ENCODE measurements around the gene MCRIP1.

Gene MCRIP1

GRCh38 chr17:81860756-81861568, 27.9 kb upstream of the MCRIP1 start:
- peak; percentile 100 for DNase-seq (ENCODE audit: low spot score)

DNA sequence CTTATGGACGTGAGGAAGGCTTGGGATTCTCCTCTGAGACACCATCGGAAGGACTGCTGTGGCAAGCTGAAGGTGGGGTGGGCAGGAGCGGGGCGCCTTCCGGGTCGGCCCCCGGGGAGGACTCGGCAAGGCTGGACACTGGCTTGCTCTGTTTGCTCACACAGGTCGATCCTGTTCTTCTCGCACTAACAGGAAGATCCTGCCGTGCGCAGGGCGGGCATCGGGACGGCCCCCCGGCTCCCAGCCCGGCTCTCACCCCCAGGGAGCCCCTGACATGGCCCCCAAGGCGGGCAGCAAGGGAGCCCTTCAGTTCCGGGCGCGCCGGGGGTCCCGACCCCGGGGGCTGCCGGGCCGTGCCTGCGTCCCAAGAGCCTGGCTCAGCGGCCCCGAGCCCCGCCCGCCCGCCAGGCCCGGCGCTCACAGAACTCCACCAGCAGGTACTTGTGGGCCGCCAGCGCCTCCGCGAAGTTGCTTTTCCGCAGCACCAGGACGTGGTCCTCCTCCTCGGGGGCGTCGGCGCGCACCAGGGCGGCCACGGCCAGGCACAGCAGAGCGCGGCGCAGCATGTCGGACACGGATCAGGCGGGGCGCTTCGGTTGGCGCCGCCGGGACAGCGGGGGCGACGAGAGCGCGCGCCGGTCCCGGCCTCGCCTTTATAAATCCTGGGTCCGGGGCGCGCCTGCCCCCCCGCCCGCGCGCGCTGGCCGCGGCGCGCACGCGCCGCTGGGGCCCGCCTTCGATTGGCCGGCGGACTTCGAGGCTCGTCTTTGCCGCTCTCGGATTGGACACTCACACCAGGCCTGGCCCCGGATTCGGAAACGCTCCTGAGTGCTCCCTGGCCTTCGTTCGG, 27.0 kb upstream of the MCRIP1 start, which contains the start of gene P4HB:
P4HB (minus strand) TSS at position 630 of the 850 bp plus-strand sequence; CDS start at position 566, 64 bp downstream.
- no peak for DNase-seq (ENCODE audit: low spot score)

GRCh38 chr17:81858967-81859905, 26.1 kb upstream of the MCRIP1 start:
- no peak for DNase-seq (ENCODE audit: low spot score)

DNA sequence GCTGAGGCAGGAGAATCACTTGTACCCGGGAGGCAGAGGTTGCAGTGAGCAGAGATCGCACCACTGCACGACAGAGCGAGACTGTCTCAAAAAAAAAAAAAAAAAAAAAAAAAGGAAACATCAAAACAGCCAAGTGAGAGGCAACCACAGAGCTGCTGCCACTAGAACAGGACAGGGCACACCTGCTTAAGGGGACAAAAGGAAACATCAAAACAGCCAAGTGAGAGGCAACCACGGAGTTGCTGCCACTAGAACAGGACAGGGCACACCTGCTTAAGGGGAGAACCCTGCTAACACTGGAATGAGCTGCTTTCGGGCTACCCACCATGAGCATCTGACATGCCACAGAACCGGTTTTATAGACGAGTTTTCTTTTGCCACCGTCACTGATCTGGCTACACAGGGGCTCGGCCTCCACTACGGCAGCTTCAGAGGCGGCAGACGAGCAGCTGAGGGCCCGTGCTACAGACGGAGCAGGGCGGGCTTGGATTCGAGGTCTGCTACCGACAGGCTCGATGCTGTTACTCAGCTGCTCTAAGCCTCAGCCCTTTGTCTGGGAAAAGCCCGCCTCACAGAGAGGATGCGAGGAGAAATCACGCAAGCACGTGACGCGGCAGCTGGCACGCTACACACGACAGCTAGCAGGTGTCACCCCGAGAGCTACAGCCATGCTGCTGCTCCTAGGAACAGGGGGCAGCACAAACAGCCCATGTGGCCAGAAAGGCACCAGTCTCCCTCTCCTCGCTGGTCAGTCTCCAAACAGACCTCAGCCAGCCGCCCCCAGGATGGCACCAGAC, 25.3 kb upstream of the MCRIP1 start:
- no peak for DNase-seq (ENCODE audit: low spot score)

DNA sequence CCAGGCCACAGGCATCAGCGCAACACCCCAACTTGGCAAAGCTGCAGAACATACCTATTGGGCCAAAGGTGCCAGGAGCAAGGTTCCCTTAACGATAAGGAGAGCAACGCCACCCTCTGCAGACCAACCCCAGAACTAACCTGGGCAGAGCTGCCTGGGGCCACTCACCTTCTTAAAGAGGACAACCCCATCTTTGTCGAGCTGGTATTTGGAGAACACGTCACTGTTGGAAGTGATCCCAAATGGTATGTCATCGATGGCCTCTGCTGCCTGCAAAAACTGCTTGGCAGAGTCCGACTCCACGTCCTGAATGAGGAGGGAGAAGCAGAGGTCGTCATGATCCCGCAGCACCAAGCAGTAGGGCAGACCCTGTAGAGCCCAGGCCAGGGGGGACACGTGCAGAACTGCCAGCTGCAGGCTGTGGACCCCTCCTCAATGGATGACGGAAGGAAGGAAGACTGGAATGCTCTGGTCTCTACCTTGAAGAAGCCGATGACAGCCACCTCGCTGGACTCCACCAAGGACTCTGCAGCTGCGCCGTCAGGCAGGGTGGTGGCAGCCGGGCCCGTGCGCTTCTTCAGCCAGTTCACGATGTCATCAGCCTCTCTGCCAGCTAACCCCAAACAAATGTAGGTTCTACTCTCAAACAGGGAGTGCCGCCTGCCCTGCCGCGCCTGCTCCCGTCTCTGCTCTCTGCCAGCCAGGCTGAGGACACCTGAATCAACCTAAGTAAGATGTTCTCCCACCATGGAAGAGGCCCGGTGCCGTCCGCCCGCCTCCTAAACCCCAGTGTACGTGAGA, 22.1 kb upstream of the MCRIP1 start:
- no peak for DNase-seq (ENCODE audit: low spot score)

DNA sequence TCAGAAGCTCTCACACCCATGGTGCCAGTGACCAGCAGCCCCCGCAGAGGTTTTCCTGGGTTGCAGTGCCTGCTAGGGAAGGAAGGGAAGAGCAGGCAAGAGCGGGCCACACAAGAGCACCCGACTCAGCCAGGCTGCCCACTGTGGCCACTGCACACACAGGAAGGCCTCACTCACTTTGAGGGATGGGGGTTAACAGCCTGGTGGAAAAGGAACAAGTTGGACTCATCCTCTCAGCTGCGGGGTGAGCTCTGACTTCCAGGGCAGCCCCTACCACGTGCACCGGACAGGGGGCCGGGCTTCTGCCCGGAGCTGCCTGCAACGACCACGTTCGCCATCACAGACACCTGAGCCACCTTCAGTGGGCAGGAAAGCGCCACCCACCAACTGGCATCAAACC, 19.1 kb upstream of the MCRIP1 start:
- no peak for DNase-seq (ENCODE audit: low spot score)

- no peak for DNase-seq (ENCODE audit: low spot score)
These were observed 18.3 kb upstream of the MCRIP1 start for GRCh38 chr17:81851423-81851822.

DNA sequence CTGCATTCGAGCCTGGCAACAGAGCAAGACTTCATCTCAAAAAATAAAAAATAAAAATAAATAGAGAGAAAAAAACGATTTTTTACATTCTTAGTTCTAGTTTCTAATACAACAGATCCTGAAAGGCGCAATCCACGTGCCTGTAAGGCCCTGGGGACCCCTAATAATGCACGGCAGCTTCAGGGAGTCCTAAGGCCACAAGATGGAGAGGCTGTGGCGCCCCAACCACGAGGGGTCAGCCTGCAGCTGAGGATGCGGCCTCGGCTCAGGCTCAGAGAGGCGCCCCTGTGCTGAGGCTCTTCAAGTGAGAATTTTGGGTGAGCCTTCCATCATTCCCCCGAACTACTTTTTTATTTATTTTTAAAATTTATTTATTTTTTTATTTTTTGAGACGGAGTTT, 16.4 kb upstream of the MCRIP1 start:
- no peak for DNase-seq (ENCODE audit: low spot score)

DNA sequence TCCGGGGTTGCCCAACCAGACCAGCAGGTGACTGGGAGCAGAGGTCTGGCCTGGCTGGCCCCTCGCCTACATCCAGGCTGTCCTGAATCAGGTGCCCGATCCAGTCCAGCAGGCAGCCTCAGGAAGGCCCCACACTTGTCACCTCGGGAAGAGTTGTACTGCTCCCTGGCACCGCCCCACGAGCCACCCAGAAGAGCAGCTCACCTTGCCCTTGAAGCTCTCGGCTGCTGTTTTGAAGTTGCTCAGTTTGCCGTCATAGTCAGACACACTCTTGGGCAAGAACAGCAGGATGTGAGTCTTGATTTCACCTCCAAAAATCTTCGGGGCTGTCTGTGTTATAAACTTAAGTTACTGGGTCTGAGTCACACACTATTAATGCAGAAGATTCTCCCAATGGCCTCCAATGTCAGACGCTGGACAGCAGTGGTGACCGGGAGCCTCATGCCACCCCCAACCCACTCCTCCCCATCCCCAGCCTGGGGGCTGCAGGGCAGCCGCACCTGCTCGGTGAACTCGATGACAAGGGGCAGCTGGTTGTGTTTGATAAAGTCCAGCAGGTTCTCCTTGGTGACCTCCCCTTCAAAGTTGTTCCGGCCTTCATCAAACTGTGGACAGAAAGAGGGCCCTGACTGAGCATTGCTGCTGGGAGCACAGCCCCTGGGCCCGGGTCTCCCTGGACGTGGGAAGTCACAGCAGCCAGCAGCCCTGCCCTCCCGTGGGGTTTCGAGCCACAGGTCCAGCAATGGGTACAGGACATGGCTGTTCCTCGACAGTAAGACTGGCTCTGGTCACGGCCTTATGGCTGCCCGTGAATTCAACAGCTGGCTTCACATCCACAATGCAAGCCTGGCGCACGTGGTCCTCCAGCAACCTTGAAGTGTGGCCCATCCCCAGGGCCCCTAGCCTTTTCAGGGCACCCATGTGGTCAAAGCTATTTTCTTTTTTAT, 13.9 kb upstream of the MCRIP1 start:
- DNase-seq (ENCODE audit: low spot score) = no peak

- no peak for DNase-seq (ENCODE audit: low spot score)
These were observed 13.0 kb upstream of the MCRIP1 start for GRCh38 chr17:81845881-81846742.

DNA sequence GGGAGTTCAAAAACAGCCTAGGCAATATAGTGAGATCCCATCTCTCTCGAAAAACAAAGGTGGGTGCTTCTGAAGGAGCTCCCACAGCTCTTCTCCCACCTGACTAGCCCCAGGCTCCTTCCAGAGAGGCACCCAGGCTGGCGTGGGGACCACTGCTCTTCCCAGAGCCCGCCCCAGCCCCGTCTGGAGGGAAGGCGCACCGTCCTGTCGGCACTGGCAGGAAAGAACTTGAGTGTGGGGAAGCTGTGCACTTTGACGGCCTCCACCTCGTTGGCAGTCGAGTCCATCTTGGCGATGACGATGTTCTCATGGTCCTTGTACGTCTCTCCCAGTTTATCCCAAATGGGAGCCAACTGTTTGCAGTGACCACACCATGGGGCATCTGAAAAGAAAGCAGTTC, 12.3 kb upstream of the MCRIP1 start:
- DNase-seq (ENCODE audit: low spot score) = no peak

DNA sequence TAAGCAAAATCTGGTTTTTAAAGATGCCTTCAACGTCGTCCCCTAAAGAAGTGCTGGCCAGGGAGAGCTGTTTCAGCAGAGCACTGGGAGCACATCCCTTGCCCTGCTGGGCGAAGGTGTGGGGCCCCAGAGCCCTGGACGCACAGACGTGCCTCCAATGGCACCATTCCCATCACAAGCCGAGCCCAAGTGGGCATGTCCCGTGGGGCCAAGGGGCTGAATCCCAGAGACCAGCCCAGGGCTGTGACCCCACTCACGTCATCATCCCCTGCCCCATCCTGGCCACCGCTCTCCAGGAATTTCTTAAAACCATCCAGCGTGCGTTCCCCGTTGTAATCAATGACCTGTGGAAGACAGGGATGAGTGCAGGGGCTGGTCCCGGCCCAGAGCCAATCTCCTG, 11.8 kb upstream of the MCRIP1 start:
- no peak for DNase-seq (ENCODE audit: low spot score)

DNA sequence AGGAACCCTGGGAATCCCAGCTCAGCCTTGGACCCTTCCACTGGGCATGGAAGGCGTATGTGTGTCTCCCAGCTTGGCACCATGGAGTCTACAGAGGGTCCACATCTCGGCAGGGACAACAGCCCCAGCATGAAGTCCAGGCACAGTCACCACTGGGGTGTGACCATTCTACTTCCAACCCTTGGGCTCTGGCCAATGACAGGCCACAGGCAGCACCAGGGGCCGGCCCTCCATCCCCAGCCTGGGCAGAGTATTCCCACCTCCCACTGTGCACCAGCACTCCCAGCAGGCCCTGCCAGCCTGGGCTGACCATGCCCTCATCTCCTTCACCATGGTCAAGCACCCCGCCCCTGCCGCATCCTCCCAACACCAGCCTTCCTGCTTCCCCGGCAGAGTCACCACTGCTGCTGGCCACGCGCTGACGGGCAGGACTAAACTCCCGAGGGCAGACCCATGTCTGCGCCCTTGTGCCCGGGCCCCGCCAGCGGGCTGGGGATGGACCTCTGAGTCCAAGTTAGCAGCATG, 11.3 kb upstream of the MCRIP1 start:
- no peak for DNase-seq (ENCODE audit: low spot score)

- no peak for DNase-seq (ENCODE audit: low spot score)
These were observed 10.7 kb upstream of the MCRIP1 start for GRCh38 chr17:81843713-81844326.

DNA sequence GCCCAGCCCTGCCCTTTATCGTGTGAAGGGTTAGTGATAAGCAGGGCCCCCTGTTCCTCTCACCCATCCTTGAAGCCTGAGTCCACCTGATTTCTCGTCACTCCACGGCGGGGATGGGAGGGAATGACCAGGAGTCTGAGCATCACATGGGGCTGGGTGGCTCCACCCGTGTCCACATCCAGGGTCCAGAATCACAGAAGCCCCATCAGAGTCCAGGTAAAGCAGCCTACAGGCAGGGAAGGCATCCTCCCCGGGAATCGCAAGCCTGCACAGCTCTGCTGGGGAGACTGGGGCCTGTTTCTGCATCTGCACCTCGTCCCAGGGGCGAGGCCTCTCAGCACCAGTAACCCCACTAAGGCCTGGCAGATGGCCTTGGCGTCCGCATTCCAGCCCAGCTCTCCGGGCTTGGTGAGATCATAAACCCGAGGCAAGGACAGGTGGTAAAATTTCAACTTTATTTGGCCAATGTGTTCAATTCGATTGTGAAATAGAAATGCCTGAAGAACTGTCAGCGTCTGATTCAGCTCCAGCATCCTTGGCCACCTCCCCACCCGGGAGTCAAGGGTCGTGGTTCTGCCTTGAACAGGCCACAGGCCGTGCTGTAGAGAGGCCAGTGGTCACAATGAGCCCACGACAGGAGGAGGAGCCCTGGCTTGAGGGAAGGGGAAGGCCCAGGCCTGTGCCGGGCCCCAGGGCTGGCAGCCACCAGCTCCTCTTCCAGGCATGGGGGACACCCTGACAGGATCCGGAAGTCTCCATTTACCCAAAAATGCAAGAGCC, 9.8 kb upstream of the MCRIP1 start:
- DNase-seq (ENCODE audit: low spot score) = no peak

GRCh38 chr17:81842378-81842724, 9.3 kb upstream of the MCRIP1 start:
- no peak for DNase-seq (ENCODE audit: low spot score)

GRCh38 chr17:81841866-81842265, 8.8 kb upstream of the MCRIP1 start:
- DNase-seq (ENCODE audit: low spot score) = no peak
